AG04450 (cell line): ENCODE data around the gene GRPR. TPM values are rescaled to one million over a fixed set of nuclear protein-coding genes. Genes with fewer than 3 reads are reported as not detected.

Source experiments
- CTCF ChIA-PET: fragments of 300-600, 350-600 bp; formaldehyde crosslinking; extraction: SDS; loops from one replicate; lab custom pipeline; 2022; ENCODE audit warnings: antibody characterized with exemption, inconsistent platforms; lab: Charles Lee
- POLR2A ChIA-PET: fragments of 350-600 bp; formaldehyde crosslinking; extraction: SDS; loops from one replicate; lab custom pipeline; 2021; ENCODE audit warnings: antibody characterized with exemption, inconsistent platforms; lab: Yijun Ruan, JAX
- DNase-seq: peaks from one replicate; pipeline ENCODE4 v3.0.0-alpha.2; 2011; ENCODE audit warnings: low read depth, low spot score
- H3K27ac ChIP-seq: one replicate; pipeline ENCODE4 v1.5.1; 2012; ENCODE audit warnings: low read depth, low read length, control low read depth
- H3K27me3 ChIP-seq: one replicate; pipeline ENCODE4 v1.6.0; 2012; ENCODE audit warnings: low read length; ENCODE audit not compliant: control insufficient read depth, insufficient read depth
- H3K4me3 ChIP-seq: 2 replicates; pipeline ENCODE4 v1.5.1; 2011; ENCODE audit warnings: mild to moderate bottlenecking, low read depth, low read length, control low read depth
- H3K9me3 ChIP-seq: 2 replicates; pipeline ENCODE4 v1.5.1; 2012; ENCODE audit warnings: low read length; ENCODE audit not compliant: control insufficient read depth, insufficient read depth
- polyA plus RNA-seq: library from polyadenylated mRNA; depleted of rRNA; stranded (reverse); fragments of >200 nt; gene quantifications from 2 replicates; pipeline ENCODE4 v1.2.3, GENCODE V29; 2011; rRNA removed
- TF ChIP-seq, protein P1 (sequence below): IDR thresholded peaks from 2 replicates; pipeline ENCODE4 v1.5.1; 2011; ENCODE audit warnings: low read depth, low read length, control low read depth, inconsistent platforms

Gene GRPR
- polyA plus RNA-seq, 1 experiment, result 1.7 TPM

DNA sequence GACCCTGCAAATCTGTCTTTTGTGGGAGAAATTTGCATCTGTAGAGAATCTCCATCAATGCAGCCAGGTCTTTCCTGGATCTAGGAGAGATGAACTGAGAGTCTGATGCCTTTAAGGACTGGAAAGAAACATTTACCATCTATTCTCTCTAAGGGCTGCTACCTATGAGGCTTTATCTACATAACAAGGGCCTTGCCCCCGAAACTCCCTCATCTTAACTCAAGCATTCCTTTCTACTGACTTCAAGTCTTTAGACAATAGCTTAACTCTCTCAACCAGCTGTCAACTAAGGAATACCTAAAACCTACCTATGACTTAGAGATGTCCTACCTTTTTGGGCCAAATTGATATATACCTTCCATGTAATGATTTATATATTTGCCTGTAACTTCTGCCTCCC lies 76.0 kb downstream of the GRPR start:
- H3K9me3 ChIP-seq, result no peaks in the 10 kb centered on the region
- H3K27ac ChIP-seq, result no peak overlapping the region
- ChIA-PET POLR2A (no interaction called here), CTCF (no interaction called here)
- H3K4me3 ChIP-seq, result no peak overlapping the region
- TF ChIP-seq, protein P1, sequence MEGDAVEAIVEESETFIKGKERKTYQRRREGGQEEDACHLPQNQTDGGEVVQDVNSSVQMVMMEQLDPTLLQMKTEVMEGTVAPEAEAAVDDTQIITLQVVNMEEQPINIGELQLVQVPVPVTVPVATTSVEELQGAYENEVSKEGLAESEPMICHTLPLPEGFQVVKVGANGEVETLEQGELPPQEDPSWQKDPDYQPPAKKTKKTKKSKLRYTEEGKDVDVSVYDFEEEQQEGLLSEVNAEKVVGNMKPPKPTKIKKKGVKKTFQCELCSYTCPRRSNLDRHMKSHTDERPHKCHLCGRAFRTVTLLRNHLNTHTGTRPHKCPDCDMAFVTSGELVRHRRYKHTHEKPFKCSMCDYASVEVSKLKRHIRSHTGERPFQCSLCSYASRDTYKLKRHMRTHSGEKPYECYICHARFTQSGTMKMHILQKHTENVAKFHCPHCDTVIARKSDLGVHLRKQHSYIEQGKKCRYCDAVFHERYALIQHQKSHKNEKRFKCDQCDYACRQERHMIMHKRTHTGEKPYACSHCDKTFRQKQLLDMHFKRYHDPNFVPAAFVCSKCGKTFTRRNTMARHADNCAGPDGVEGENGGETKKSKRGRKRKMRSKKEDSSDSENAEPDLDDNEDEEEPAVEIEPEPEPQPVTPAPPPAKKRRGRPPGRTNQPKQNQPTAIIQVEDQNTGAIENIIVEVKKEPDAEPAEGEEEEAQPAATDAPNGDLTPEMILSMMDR, result no peak
- DNase-seq, result no peak
- no peaks in the 10 kb centered on the region for H3K27me3 ChIP-seq

DNA sequence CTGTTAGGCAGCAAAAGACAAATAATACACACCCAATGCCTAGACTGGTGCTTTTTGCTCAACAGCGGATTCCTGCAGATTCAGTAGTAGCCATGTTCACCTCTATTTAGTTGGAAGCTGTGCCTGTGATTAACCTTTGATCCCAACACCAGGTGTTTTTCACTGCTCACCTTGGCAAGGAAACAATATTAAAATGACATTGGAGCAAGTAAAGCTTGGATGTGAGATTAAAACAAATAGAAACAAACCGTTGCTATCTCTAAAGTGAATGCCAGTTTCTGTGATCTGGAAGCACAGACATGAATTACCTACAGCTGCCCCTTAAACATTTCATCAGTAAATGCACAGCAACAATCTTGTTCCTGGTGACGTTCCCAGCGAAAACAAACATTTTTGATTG lies 79.6 kb downstream of the GRPR start:
- no peak overlapping the region for H3K4me3 ChIP-seq
- no peak overlapping the region for H3K27ac ChIP-seq
- H3K27me3 ChIP-seq, result no peaks in the 10 kb centered on the region
- ChIA-PET CTCF (no interaction called here), POLR2A (no interaction called here)
- DNase-seq, result no peak
- TF ChIP-seq, protein P1, result no peak
- H3K9me3 ChIP-seq, result no peaks in the 10 kb centered on the region

Other genes starting within 250 kb of the GRPR start
- gene MAGEB17, start 43.9 kb downstream of the GRPR start, polyA plus RNA-seq, result 0.05 TPM in 1 of 2 replicates, not detected in the other